ENCODE results near the gene SGPL1.

SGPL1 gene

GRCh38 chr10:70885931-70886903, 70.5 kb downstream of the SGPL1 start:
- no peak overlapping the region for H3K4me3 ChIP-seq (ENCODE audit: low read depth, low read length)
- no peaks in the 10 kb centered on the region for H3K9me3 ChIP-seq (ENCODE audit: control insufficient read depth, insufficient read depth, low read length)
- no peak overlapping the region for H3K9ac ChIP-seq (ENCODE audit: low read depth, low read length)
- peaks cover 25% of the 10 kb centered on the region for H3K36me3 ChIP-seq (ENCODE audit: control insufficient read depth, insufficient read depth, low read length)
- no peak overlapping the region for H3K27ac ChIP-seq (ENCODE audit: low read depth, low read length)
- H3K27me3 ChIP-seq (ENCODE audit: control insufficient read depth, insufficient read depth, low read length): no peaks in the 10 kb centered on the region
- peaks cover 17% of the 10 kb centered on the region for H3K4me1 ChIP-seq (ENCODE audit: control insufficient read depth, insufficient read depth, low read length)

- H3K4me3 ChIP-seq (ENCODE audit: low read depth, low read length): peak overlapping the region; percentile 91
- peaks cover 24% of the 10 kb centered on the region for H3K4me1 ChIP-seq (ENCODE audit: control insufficient read depth, insufficient read depth, low read length)
- H3K27ac ChIP-seq (ENCODE audit: low read depth, low read length): peak overlapping the region; percentile 73
- H3K9me3 ChIP-seq (ENCODE audit: control insufficient read depth, insufficient read depth, low read length): no peaks in the 10 kb centered on the region
- H3K27me3 ChIP-seq (ENCODE audit: control insufficient read depth, insufficient read depth, low read length): no peaks in the 10 kb centered on the region
- H3K36me3 ChIP-seq (ENCODE audit: control insufficient read depth, insufficient read depth, low read length): peaks cover 21% of the 10 kb centered on the region
- H3K9ac ChIP-seq (ENCODE audit: low read depth, low read length): no peak overlapping the region
These were observed 71.3 kb downstream of the SGPL1 start for GRCh38 chr10:70886921-70887665.

- H3K27me3 ChIP-seq (ENCODE audit: control insufficient read depth, insufficient read depth, low read length): no peaks in the 10 kb centered on the region
- peaks cover 20% of the 10 kb centered on the region for H3K36me3 ChIP-seq (ENCODE audit: control insufficient read depth, insufficient read depth, low read length)
- H3K9me3 ChIP-seq (ENCODE audit: control insufficient read depth, insufficient read depth, low read length): no peaks in the 10 kb centered on the region
- peak within 1 kb of the TSS; percentile 91 for H3K4me3 ChIP-seq (ENCODE audit: low read depth, low read length)
- H3K4me1 ChIP-seq (ENCODE audit: control insufficient read depth, insufficient read depth, low read length): peaks cover 31% of the 10 kb centered on the region
- peak within 1 kb of the TSS; percentile 73 for H3K27ac ChIP-seq (ENCODE audit: low read depth, low read length)
- H3K9ac ChIP-seq (ENCODE audit: low read depth, low read length): peak within 1 kb of the TSS; percentile 52
These were observed 72.4 kb downstream of the SGPL1 start, which contains the start of gene PCBD1 for GRCh38 chr10:70887804-70888800. Gene PCBD1, minus strand, starts transcription at chr10:70888565. Its CDS starts 32 bp downstream, at chr10:70888533.

- H3K27ac ChIP-seq (ENCODE audit: low read depth, low read length): no peak overlapping the region
- H3K27me3 ChIP-seq (ENCODE audit: control insufficient read depth, insufficient read depth, low read length): no peaks in the 10 kb centered on the region
- peaks cover 11% of the 10 kb centered on the region for H3K36me3 ChIP-seq (ENCODE audit: control insufficient read depth, insufficient read depth, low read length)
- no peak overlapping the region for H3K4me3 ChIP-seq (ENCODE audit: low read depth, low read length)
- H3K9me3 ChIP-seq (ENCODE audit: control insufficient read depth, insufficient read depth, low read length): no peaks in the 10 kb centered on the region
- H3K9ac ChIP-seq (ENCODE audit: low read depth, low read length): no peak overlapping the region
- peaks cover 34% of the 10 kb centered on the region for H3K4me1 ChIP-seq (ENCODE audit: control insufficient read depth, insufficient read depth, low read length)
These were observed 73.5 kb downstream of the SGPL1 start for GRCh38 chr10:70889291-70889690.

- H3K4me3 ChIP-seq (ENCODE audit: low read depth, low read length): no peak overlapping the region
- no peaks in the 10 kb centered on the region for H3K27me3 ChIP-seq (ENCODE audit: control insufficient read depth, insufficient read depth, low read length)
- no peak overlapping the region for H3K9ac ChIP-seq (ENCODE audit: low read depth, low read length)
- H3K27ac ChIP-seq (ENCODE audit: low read depth, low read length): peak overlapping the region; percentile 64
- no peaks in the 10 kb centered on the region for H3K36me3 ChIP-seq (ENCODE audit: control insufficient read depth, insufficient read depth, low read length)
- H3K9me3 ChIP-seq (ENCODE audit: control insufficient read depth, insufficient read depth, low read length): no peaks in the 10 kb centered on the region
- H3K4me1 ChIP-seq (ENCODE audit: control insufficient read depth, insufficient read depth, low read length): peaks cover 34% of the 10 kb centered on the region
These were observed 75.2 kb downstream of the SGPL1 start for GRCh38 chr10:70890917-70891431.

GRCh38 chr10:70891627-70892026, 75.9 kb downstream of the SGPL1 start:
- Histone ChIP-seq H3K4me3 (ENCODE audit: low read depth, low read length) (no peak overlapping the region), H3K4me1 (ENCODE audit: control insufficient read depth, insufficient read depth, low read length) (peaks cover 34% of the 10 kb centered on the region), H3K9me3 (ENCODE audit: control insufficient read depth, insufficient read depth, low read length) (no peaks in the 10 kb centered on the region; the same call in 1 of the 2 replicates), H3K36me3 (ENCODE audit: control insufficient read depth, insufficient read depth, low read length) (no peaks in the 10 kb centered on the region), H3K27ac (ENCODE audit: low read depth, low read length) (peak overlapping the region; percentile 64), H3K27me3 (ENCODE audit: control insufficient read depth, insufficient read depth, low read length) (no peaks in the 10 kb centered on the region), H3K9ac (ENCODE audit: low read depth, low read length) (no peak overlapping the region)

- Histone ChIP-seq H3K4me3 (ENCODE audit: low read depth, low read length) (no peak overlapping the region), H3K36me3 (ENCODE audit: control insufficient read depth, insufficient read depth, low read length) (no peaks in the 10 kb centered on the region), H3K27me3 (ENCODE audit: control insufficient read depth, insufficient read depth, low read length) (no peaks in the 10 kb centered on the region), H3K9me3 (ENCODE audit: control insufficient read depth, insufficient read depth, low read length) (no peaks in the 10 kb centered on the region; the same call in 1 of the 2 replicates), H3K4me1 (ENCODE audit: control insufficient read depth, insufficient read depth, low read length) (peaks cover 24% of the 10 kb centered on the region), H3K9ac (ENCODE audit: low read depth, low read length) (no peak overlapping the region), H3K27ac (ENCODE audit: low read depth, low read length) (peak overlapping the region; percentile 43)
These were observed 76.9 kb downstream of the SGPL1 start for GRCh38 chr10:70892631-70893030.

GRCh38 chr10:70893227-70894006, 77.7 kb downstream of the SGPL1 start:
- no peak overlapping the region for H3K4me3 ChIP-seq (ENCODE audit: low read depth, low read length)
- no peaks in the 10 kb centered on the region; the same call in 1 of the 2 replicates for H3K9me3 ChIP-seq (ENCODE audit: control insufficient read depth, insufficient read depth, low read length)
- H3K9ac ChIP-seq (ENCODE audit: low read depth, low read length): no peak overlapping the region
- no peaks in the 10 kb centered on the region for H3K27me3 ChIP-seq (ENCODE audit: control insufficient read depth, insufficient read depth, low read length)
- H3K27ac ChIP-seq (ENCODE audit: low read depth, low read length): no peak overlapping the region
- H3K4me1 ChIP-seq (ENCODE audit: control insufficient read depth, insufficient read depth, low read length): peaks cover 24% of the 10 kb centered on the region
- H3K36me3 ChIP-seq (ENCODE audit: control insufficient read depth, insufficient read depth, low read length): no peaks in the 10 kb centered on the region

GRCh38 chr10:70894416-70894815, 78.7 kb downstream of the SGPL1 start:
- H3K27me3 ChIP-seq (ENCODE audit: control insufficient read depth, insufficient read depth, low read length): no peaks in the 10 kb centered on the region
- no peak overlapping the region for H3K4me3 ChIP-seq (ENCODE audit: low read depth, low read length)
- no peaks in the 10 kb centered on the region; the same call in 1 of the 2 replicates for H3K9me3 ChIP-seq (ENCODE audit: control insufficient read depth, insufficient read depth, low read length)
- no peaks in the 10 kb centered on the region for H3K36me3 ChIP-seq (ENCODE audit: control insufficient read depth, insufficient read depth, low read length)
- H3K9ac ChIP-seq (ENCODE audit: low read depth, low read length): no peak overlapping the region
- peaks cover 27% of the 10 kb centered on the region for H3K4me1 ChIP-seq (ENCODE audit: control insufficient read depth, insufficient read depth, low read length)
- no peak overlapping the region for H3K27ac ChIP-seq (ENCODE audit: low read depth, low read length)

All from HUES48 (cell line).